MM.1S (cell line): ENCODE data around the gene PRPF38A.
A peak's percentile ranks its signal among the peaks of the same experiment; 100 is the strongest.
"Not testable (repeated sequence)": the region's sequence is repeated elsewhere in the genome, so short reads cannot be mapped to it uniquely, and the experiment has no call there.

Source experiments
- DNase-seq: peaks from one replicate; pipeline ENCODE4 v3.0.0-alpha.2; 2015
- H2AFZ ChIP-seq: fragments of 300-600 bp; sonication (generic); 2 replicates; pipeline ENCODE4 v1.6.0; 2016; ENCODE audit warnings: antibody characterized with exemption, low read length
- H3F3A ChIP-seq: fragments of 300-600 bp; sonication (generic); 2 replicates; pipeline ENCODE4 v1.6.1; 2016; ENCODE audit warnings: mild to moderate bottlenecking, antibody characterized with exemption, low read length, moderate library complexity, mixed read lengths; ENCODE audit not compliant: insufficient read depth
- H3K27ac ChIP-seq: fragments of 300-600 bp; sonication (generic); 2 replicates; pipeline ENCODE4 v1.5.1; 2016; ENCODE audit warnings: mild to moderate bottlenecking, low read length
- H3K27me3 ChIP-seq: fragments of 300-600 bp; sonication (generic); replicated peaks from 2 replicates; pipeline ENCODE4 v1.6.0; 2016; ENCODE audit warnings: low read length; ENCODE audit not compliant: insufficient read depth
- H3K36me3 ChIP-seq: fragments of 300-600 bp; sonication (generic); replicated peaks from 2 replicates; pipeline ENCODE4 v1.6.1; 2016; ENCODE audit warnings: mild to moderate bottlenecking, low read length, mixed read lengths; ENCODE audit not compliant: insufficient read depth
- H3K4me1 ChIP-seq: fragments of 300-600 bp; sonication (generic); 2 replicates; pipeline ENCODE4 v1.6.1; 2016; ENCODE audit warnings: low read length, mixed read lengths
- H3K4me2 ChIP-seq: fragments of 300-600 bp; sonication (generic); 2 replicates; pipeline ENCODE4 v1.6.0; 2016; ENCODE audit warnings: low read depth, low read length
- H3K4me3 ChIP-seq: fragments of 300-600 bp; sonication (generic); 2 replicates; pipeline ENCODE4 v1.5.1; 2016; ENCODE audit warnings: low read length, mixed read lengths
- H3K79me2 ChIP-seq: fragments of 300-600 bp; sonication (generic); 2 replicates; pipeline ENCODE4 v1.6.1; 2016; ENCODE audit warnings: mixed run types, low read length, mixed read lengths
- H3K9ac ChIP-seq: fragments of 300-600 bp; sonication (generic); 2 replicates; pipeline ENCODE4 v1.6.1; 2016; ENCODE audit warnings: low read length, mixed read lengths
- H3K9me2 ChIP-seq: fragments of 300-600 bp; sonication (generic); replicated peaks from 2 replicates; pipeline ENCODE4 v1.6.1; 2016; ENCODE audit warnings: mild to moderate bottlenecking, low read length, mixed read lengths; ENCODE audit not compliant: insufficient read depth
- H3K9me3 ChIP-seq: fragments of 300-600 bp; sonication (generic); replicated peaks from 2 replicates; pipeline ENCODE4 v1.6.1; 2016; ENCODE audit warnings: mild to moderate bottlenecking, low read length, mixed read lengths; ENCODE audit not compliant: insufficient read depth
- H4K20me1 ChIP-seq: fragments of 300-600 bp; sonication (generic); 2 replicates; pipeline ENCODE4 v1.6.1; 2016; ENCODE audit warnings: mild to moderate bottlenecking, low read length, moderate library complexity, mixed read lengths; ENCODE audit not compliant: insufficient read depth
- EZH2 ChIP-seq: fragments of 300-600 bp; sonication (generic); optimal IDR thresholded peaks from 2 replicates; pipeline ENCODE3; 2017; ENCODE audit warnings: low read depth, mild to moderate bottlenecking, antibody characterized with exemption, low read length, mixed read lengths
- EZH2phosphoT487 ChIP-seq: fragments of 300-600 bp; sonication (generic); IDR thresholded peaks from 2 replicates; pipeline ENCODE4 v1.6.1; 2018; ENCODE audit warnings: antibody characterized with exemption, low read length
- TF ChIP-seq, protein P1 (sequence below): fragments of 300-600 bp; sonication (generic); IDR thresholded peaks from 2 replicates; pipeline ENCODE4 v1.5.1; 2016; ENCODE audit warnings: antibody characterized with exemption, low read length, mixed read lengths

PRPF38A gene

GRCh38 chr1:52367272-52367671 is 37.1 kb upstream of the PRPF38A start:
- Histone ChIP-seq H3K4me3 (no peak overlapping the region; the same call in 1 of the 2 replicates), H2AFZ (0 out of 2 replicates have a peak overlapping the region, but pooled peaks have one; percentile 60), H3K27ac (no peak overlapping the region)

GRCh38 chr1:52368383-52369172 is 35.8 kb upstream of the PRPF38A start:
- Histone ChIP-seq H3K27ac (no peak overlapping the region), H3K4me2 (peak overlapping the region; percentile 84), H3K79me2 (peaks cover 21% of the 10 kb centered on the region), H3F3A (peaks cover 10% of the 10 kb centered on the region), H3K36me3 (no peaks in the 10 kb centered on the region; the same call in 1 of the 2 replicates), H3K4me1 (peaks cover 8% of the 10 kb centered on the region), H2AFZ (peak overlapping the region; percentile 94), H3K4me3 (peak overlapping the region; percentile 63), H3K9me3 (no peaks in the 10 kb centered on the region), H4K20me1 (no peaks in the 10 kb centered on the region), H3K27me3 (no peaks in the 10 kb centered on the region), H3K9ac (peak overlapping the region; percentile 49; the same call in 1 of the 2 replicates), H3K9me2 (no peaks in the 10 kb centered on the region)
- TF ChIP-seq, protein P1, sequence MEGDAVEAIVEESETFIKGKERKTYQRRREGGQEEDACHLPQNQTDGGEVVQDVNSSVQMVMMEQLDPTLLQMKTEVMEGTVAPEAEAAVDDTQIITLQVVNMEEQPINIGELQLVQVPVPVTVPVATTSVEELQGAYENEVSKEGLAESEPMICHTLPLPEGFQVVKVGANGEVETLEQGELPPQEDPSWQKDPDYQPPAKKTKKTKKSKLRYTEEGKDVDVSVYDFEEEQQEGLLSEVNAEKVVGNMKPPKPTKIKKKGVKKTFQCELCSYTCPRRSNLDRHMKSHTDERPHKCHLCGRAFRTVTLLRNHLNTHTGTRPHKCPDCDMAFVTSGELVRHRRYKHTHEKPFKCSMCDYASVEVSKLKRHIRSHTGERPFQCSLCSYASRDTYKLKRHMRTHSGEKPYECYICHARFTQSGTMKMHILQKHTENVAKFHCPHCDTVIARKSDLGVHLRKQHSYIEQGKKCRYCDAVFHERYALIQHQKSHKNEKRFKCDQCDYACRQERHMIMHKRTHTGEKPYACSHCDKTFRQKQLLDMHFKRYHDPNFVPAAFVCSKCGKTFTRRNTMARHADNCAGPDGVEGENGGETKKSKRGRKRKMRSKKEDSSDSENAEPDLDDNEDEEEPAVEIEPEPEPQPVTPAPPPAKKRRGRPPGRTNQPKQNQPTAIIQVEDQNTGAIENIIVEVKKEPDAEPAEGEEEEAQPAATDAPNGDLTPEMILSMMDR: peak; percentile 33; the same call in 1 of the 2 replicates
- TF ChIP-seq EZH2: no peak
- DNase-seq: peak; percentile 81

More at GRCh38 chr1:52367272-52367671, 37.1 kb upstream of the PRPF38A start:
- H3K27me3 ChIP-seq: no peaks in the 10 kb centered on the region
- H3K4me1 ChIP-seq: peaks cover 8% of the 10 kb centered on the region
- no peaks in the 10 kb centered on the region for H4K20me1 ChIP-seq
- no peak for DNase-seq
- H3K36me3 ChIP-seq: no peaks in the 10 kb centered on the region
- no peaks in the 10 kb centered on the region for H3K9me3 ChIP-seq
- TF ChIP-seq EZH2phosphoT487 (no peak), EZH2 (no peak)
- TF ChIP-seq, protein P1: no peak
- H3K9me2 ChIP-seq: no peaks in the 10 kb centered on the region
- H3K4me2 ChIP-seq: peak overlapping the region; percentile 50; the same call in 1 of the 2 replicates
- H3K79me2 ChIP-seq: peaks cover 30% of the 10 kb centered on the region
- no peak overlapping the region for H3K9ac ChIP-seq
- H3F3A ChIP-seq: peaks cover 10% of the 10 kb centered on the region

- H3K27ac ChIP-seq, H3K9ac ChIP-seq, H3F3A ChIP-seq, DNase-seq, H4K20me1 ChIP-seq, H3K9me2 ChIP-seq, H2AFZ ChIP-seq, H3K4me2 ChIP-seq, H3K4me1 ChIP-seq, H3K9me3 ChIP-seq, H3K36me3 ChIP-seq, H3K27me3 ChIP-seq, H3K4me3 ChIP-seq: not testable (repeated sequence)
- peaks cover 10% of the 10 kb centered on the region for H3K79me2 ChIP-seq
These were observed 34.6 kb upstream of the PRPF38A start for GRCh38 chr1:52369851-52370250.

GRCh38 chr1:52385376-52385775 is 19.0 kb upstream of the PRPF38A start:
- H3K9me2 ChIP-seq: no peaks in the 10 kb centered on the region
- TF ChIP-seq EZH2 (no peak), EZH2phosphoT487 (no peak)
- TF ChIP-seq, protein P1: no peak
- no peaks in the 10 kb centered on the region for H3K79me2 ChIP-seq
- H4K20me1 ChIP-seq: no peaks in the 10 kb centered on the region
- H3K27me3 ChIP-seq: no peaks in the 10 kb centered on the region
- H3K36me3 ChIP-seq: peaks cover 18% of the 10 kb centered on the region; the same call in 1 of the 2 replicates
- no peak overlapping the region for H3K4me2 ChIP-seq
- no peak overlapping the region for H3K9ac ChIP-seq
- H3K27ac ChIP-seq: no peak overlapping the region
- H3K4me1 ChIP-seq: no peaks in the 10 kb centered on the region
- H2AFZ ChIP-seq: no peak overlapping the region
- no peaks in the 10 kb centered on the region for H3F3A ChIP-seq
- DNase-seq: no peak
- H3K9me3 ChIP-seq: no peaks in the 10 kb centered on the region
- no peak overlapping the region for H3K4me3 ChIP-seq
